ENCODE data around the gene MANEA. TPM values are rescaled to one million over a fixed set of nuclear protein-coding genes. Genes with fewer than 3 reads are reported as not detected.

MANEA gene
- total and polyA plus RNA-seq, 2 of the 13 experiments (the other 11 are each of a cell fraction or from before 2014, with no cell fraction given) = 10.0 to 10.9 TPM

DNA sequence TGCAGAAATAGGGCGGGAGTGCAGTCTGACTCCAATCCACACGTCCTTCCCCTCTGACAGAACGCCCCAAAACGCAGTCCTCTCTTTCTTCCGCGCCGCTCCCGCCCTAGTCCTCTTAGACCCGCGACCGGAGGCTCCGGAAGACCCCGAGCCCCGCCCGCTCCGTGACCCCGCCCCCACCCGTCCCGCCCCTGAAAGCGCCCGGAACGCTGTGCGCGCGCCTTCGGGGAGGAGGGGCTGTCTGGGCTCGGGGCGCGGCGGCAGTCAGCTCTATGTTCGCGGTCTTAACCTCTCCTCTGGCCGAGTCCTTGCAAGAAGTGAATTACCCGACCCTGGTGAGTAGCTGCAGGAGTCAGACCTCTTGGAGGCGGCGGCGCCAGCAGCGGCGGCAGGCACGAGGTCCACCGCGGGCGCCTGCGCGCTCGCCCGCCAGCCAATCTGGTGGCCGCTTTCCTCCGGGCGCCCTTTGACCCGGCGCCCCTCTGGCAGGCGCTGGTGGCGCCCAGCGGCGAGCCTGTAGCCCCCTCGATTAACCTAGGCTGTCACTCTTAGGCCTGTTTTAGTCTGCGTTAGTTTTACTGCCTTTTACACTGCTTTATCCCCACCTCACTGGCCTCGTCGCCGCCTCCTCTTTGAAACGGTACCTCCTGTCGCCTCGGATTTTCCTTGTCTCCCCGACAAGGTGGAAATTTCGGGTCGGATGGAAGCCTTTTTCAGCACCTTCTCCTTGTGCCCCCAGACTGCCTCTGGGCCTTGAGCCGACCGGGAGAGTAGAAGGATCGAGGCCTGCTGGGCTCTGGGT is at the start of gene MANEA (continued):
- TF ChIP-seq, protein P1, sequence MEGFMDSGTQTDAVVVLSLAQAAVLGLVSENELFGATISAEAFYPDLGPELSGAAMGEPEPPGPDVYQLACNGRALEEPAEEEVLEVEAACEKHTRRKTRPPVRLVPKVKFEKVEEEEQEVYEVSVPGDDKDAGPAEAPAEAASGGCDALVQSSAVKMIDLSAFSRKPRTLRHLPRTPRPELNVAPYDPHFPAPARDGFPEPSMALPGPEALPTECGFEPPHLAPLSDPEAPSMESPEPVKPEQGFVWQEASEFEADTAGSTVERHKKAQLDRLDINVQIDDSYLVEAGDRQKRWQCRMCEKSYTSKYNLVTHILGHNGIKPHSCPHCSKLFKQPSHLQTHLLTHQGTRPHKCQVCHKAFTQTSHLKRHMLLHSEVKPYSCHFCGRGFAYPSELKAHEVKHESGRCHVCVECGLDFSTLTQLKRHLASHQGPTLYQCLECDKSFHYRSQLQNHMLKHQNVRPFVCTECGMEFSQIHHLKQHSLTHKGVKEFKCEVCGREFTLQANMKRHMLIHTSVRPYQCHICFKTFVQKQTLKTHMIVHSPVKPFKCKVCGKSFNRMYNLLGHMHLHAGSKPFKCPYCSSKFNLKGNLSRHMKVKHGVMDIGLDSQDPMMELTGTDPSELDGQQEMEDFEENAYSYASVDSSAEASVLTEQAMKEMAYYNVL (CRISPR knock-in tag; IDR thresholded peaks at IDR 0.05; ENCODE audit: borderline replicate concordance) = no peak
- TF ChIP-seq, protein P2, sequence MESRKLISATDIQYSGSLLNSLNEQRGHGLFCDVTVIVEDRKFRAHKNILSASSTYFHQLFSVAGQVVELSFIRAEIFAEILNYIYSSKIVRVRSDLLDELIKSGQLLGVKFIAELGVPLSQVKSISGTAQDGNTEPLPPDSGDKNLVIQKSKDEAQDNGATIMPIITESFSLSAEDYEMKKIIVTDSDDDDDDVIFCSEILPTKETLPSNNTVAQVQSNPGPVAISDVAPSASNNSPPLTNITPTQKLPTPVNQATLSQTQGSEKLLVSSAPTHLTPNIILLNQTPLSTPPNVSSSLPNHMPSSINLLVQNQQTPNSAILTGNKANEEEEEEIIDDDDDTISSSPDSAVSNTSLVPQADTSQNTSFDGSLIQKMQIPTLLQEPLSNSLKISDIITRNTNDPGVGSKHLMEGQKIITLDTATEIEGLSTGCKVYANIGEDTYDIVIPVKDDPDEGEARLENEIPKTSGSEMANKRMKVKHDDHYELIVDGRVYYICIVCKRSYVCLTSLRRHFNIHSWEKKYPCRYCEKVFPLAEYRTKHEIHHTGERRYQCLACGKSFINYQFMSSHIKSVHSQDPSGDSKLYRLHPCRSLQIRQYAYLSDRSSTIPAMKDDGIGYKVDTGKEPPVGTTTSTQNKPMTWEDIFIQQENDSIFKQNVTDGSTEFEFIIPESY (CRISPR knock-in tag; IDR thresholded peaks at IDR 0.05) = no peak
- no peak for TF ChIP-seq ZBTB42 (CRISPR knock-in tag; IDR thresholded peaks at IDR 0.05)
- TF ChIP-seq, protein P3, sequence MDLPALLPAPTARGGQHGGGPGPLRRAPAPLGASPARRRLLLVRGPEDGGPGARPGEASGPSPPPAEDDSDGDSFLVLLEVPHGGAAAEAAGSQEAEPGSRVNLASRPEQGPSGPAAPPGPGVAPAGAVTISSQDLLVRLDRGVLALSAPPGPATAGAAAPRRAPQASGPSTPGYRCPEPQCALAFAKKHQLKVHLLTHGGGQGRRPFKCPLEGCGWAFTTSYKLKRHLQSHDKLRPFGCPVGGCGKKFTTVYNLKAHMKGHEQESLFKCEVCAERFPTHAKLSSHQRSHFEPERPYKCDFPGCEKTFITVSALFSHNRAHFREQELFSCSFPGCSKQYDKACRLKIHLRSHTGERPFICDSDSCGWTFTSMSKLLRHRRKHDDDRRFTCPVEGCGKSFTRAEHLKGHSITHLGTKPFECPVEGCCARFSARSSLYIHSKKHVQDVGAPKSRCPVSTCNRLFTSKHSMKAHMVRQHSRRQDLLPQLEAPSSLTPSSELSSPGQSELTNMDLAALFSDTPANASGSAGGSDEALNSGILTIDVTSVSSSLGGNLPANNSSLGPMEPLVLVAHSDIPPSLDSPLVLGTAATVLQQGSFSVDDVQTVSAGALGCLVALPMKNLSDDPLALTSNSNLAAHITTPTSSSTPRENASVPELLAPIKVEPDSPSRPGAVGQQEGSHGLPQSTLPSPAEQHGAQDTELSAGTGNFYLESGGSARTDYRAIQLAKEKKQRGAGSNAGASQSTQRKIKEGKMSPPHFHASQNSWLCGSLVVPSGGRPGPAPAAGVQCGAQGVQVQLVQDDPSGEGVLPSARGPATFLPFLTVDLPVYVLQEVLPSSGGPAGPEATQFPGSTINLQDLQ (CRISPR knock-in tag; IDR thresholded peaks at IDR 0.05) = no peak
- no peak for TF ChIP-seq U2AF2 (IDR thresholded peaks at IDR 0.05; ENCODE audit: low read depth, low read length)
- TF ChIP-seq, protein P4, sequence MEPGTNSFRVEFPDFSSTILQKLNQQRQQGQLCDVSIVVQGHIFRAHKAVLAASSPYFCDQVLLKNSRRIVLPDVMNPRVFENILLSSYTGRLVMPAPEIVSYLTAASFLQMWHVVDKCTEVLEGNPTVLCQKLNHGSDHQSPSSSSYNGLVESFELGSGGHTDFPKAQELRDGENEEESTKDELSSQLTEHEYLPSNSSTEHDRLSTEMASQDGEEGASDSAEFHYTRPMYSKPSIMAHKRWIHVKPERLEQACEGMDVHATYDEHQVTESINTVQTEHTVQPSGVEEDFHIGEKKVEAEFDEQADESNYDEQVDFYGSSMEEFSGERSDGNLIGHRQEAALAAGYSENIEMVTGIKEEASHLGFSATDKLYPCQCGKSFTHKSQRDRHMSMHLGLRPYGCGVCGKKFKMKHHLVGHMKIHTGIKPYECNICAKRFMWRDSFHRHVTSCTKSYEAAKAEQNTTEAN (CRISPR knock-in tag; conservative IDR thresholded peaks at IDR 0.05) = peak; percentile 32
- TF ChIP-seq, protein P5, sequence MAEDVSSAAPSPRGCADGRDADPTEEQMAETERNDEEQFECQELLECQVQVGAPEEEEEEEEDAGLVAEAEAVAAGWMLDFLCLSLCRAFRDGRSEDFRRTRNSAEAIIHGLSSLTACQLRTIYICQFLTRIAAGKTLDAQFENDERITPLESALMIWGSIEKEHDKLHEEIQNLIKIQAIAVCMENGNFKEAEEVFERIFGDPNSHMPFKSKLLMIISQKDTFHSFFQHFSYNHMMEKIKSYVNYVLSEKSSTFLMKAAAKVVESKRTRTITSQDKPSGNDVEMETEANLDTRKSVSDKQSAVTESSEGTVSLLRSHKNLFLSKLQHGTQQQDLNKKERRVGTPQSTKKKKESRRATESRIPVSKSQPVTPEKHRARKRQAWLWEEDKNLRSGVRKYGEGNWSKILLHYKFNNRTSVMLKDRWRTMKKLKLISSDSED (CRISPR knock-in tag; IDR thresholded peaks at IDR 0.05) = no peak
- peak; percentile 77; the same call in 1 of the 2 replicates for TF ChIP-seq ZSCAN12 (CRISPR knock-in tag; IDR thresholded peaks at IDR 0.05)
- peak; percentile 99 for TF ChIP-seq ZBTB8A (CRISPR knock-in tag; IDR thresholded peaks at IDR 0.05; ENCODE audit: borderline replicate concordance, low read depth)
- no peak; the same call in 1 of the 2 replicates for TF ChIP-seq ZSCAN21 (CRISPR knock-in tag; IDR thresholded peaks at IDR 0.05; ENCODE audit: borderline replicate concordance)
- 0 out of 2 replicates have a peak, but pooled peaks have one; percentile 33 for TF ChIP-seq ZNF441 (CRISPR knock-in tag; IDR thresholded peaks at IDR 0.05; ENCODE audit: borderline replicate concordance)
- no peak for TF ChIP-seq ZNF382 (CRISPR knock-in tag; IDR thresholded peaks at IDR 0.05; ENCODE audit: borderline replicate concordance)
- TF ChIP-seq AKAP8 (CRISPR knock-in tag; IDR thresholded peaks at IDR 0.05) = 0 out of 2 replicates have a peak, but pooled peaks have one; percentile 41
- TF ChIP-seq, protein P6, sequence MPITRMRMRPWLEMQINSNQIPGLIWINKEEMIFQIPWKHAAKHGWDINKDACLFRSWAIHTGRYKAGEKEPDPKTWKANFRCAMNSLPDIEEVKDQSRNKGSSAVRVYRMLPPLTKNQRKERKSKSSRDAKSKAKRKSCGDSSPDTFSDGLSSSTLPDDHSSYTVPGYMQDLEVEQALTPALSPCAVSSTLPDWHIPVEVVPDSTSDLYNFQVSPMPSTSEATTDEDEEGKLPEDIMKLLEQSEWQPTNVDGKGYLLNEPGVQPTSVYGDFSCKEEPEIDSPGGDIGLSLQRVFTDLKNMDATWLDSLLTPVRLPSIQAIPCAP (CRISPR knock-in tag; IDR thresholded peaks at IDR 0.05; ENCODE audit: low read depth) = no peak
- no peak for TF ChIP-seq SIX1 (CRISPR knock-in tag; IDR thresholded peaks at IDR 0.05; ENCODE audit: borderline replicate concordance)

Data from HepG2 (cell line).